GM03348 (cell line): ENCODE measurements around the gene OSGIN1.

ENCODE experiments used
- DNase-seq: peaks from one replicate; pipeline ENCODE4 v3.0.0; 2012; ENCODE audit warnings: low spot score

OSGIN1 gene, protein sequence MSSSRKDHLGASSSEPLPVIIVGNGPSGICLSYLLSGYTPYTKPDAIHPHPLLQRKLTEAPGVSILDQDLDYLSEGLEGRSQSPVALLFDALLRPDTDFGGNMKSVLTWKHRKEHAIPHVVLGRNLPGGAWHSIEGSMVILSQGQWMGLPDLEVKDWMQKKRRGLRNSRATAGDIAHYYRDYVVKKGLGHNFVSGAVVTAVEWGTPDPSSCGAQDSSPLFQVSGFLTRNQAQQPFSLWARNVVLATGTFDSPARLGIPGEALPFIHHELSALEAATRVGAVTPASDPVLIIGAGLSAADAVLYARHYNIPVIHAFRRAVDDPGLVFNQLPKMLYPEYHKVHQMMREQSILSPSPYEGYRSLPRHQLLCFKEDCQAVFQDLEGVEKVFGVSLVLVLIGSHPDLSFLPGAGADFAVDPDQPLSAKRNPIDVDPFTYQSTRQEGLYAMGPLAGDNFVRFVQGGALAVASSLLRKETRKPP

DNA sequence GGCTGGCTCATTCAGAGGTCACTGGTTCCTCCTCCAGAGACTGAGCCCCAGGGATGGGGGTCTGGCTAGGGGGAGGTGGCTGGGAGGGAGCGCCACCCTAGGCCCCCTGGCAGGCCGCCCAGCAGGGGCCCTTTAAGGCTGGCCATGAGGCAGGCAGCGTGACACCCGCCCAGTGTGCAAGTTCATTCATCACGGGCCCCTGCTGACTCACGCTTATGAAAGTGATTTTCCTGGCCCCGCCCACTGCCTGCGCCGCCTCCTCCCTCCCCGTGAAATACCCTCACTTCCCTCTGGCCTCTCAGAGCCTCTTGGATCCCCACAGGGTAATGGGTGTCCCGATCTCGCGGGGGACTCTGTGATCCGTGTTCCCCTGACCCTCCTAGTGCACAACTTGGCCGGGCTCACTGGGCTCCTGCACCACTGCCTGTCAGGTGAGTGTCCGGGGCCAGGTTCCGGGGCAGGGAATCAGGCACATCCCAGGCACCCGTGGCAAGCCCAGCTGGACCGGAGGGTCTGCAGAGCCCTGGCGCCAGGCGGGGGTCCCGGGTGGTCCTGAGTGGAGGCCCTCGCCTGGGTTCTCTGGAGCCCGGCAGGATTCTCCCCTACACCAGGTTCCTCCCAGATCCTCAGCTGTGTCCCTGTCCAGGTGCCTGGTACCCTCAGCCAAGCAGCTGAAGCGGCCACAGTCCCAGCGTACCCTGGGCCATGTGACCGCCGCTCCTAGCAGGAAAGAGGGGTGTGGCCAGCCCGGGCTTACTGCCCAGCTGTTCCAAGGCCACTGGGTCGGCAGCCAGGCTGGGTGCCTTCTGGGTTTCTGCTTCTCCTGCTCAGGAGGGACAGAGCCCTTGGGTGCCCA lies at the start of gene OSGIN1:
TSS of gene OSGIN1 (plus strand) at position 301 of the 856 bp plus-strand sequence. CDS start 4,432 bp downstream, outside the sequence.
- peak; percentile 98 for DNase-seq

DNA sequence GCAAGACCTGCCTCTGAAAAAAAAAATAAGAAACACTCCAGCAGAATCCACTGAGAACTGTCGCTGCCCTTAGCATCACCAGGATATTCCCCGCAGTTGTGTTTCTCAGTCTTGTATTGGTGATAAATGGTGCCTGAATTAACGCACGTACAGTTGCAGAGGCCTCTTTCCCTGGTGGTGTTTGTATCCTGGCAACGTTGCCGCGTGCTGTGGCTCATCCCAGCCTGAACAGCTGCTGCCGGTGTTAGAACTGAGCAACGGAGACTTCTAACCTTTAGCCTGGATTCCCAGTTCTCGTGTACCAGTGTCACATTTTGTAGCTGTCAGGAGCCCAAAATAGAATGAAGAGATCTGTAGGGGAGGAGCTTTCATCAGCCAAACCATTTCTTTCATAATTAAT lies 49.3 kb upstream of the OSGIN1 start:
- no peak for DNase-seq

DNA sequence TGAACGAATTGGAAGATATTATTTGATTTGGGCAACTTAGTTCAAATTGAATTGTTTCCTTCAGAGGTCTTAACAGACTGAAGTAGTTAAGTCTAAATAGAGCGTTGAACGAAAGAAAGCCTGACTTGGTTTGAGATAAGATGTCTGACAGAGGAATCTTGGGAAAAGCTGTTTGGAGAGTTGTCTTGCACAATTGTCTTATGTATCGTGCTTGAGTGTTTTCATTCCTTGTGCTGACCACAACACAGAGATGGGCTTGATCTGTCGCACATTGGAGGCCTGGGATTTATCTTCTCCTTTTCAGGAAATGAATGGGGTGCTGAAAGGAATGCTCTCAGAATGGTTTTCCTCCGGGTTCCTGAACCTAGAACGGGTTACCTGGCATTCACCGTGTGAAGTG lies 46.4 kb upstream of the OSGIN1 start:
- no peak for DNase-seq

DNA sequence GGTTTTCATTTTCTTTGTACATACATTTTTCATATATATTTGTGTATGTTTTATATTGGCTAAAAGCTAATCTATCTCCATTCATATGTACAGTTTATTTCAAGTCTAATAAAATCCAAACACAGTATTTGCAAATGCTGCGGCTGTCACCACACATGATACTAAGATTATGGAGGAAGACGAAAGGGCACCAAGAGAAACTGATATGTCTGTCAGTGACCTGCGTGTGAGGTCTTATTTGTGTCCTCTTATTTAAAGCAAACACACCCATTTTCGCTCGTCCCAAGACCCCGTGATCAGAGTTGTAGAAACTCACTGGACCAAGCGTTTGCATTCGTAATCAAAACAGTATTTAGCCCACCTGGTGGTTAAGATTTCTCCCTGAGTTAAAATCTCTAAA lies 45.9 kb upstream of the OSGIN1 start:
- DNase-seq = no peak

DNA sequence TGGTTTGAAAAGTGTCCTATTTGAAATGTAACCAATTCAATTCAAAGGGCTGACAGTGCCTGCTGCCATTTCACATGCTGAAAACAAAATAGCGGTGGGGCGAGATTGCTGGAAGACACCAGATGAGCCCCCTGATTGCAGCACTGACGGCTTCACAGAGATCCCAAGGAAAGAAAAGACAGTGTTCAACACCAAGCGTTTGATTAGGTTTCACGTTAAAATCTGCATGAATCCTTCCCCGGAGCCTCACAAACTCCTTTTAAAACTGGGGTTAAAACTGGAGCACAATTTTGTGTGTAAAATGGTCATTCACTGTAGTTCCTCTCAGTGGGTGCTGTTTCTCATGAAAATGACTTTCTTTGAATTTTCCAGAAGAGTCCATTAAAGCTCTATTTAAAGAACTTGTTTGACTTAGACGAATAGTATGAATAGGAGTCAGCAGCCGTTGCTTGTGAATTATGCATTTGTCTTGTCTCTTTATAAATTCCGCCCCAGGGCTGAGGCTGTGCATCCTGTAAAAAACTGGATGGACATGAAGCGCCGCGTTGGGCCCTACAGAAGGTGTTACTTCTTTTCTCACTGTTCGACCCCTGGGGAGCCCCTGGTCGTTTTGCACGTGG lies 45.3 kb upstream of the OSGIN1 start:
- DNase-seq = no peak

DNA sequence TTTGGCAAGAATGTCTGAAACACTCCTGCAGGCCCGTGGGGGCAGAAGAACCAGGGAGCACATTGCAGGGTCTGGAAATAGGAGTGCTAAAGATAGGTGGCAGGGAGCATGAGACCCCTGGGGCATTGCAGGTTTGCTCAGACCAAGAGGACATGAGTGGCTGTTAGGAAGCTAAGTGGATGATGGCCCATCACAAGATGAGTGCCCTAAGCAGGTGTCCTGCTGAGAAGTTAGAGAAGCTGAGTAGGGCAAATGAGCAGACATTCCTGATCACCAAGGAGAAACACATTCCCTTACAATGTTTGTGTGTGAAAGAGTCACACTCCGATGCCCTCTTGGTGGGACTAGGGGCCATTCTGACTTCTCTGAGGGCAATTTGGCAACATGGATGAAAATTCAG lies 44.2 kb upstream of the OSGIN1 start:
- DNase-seq = no peak

DNA sequence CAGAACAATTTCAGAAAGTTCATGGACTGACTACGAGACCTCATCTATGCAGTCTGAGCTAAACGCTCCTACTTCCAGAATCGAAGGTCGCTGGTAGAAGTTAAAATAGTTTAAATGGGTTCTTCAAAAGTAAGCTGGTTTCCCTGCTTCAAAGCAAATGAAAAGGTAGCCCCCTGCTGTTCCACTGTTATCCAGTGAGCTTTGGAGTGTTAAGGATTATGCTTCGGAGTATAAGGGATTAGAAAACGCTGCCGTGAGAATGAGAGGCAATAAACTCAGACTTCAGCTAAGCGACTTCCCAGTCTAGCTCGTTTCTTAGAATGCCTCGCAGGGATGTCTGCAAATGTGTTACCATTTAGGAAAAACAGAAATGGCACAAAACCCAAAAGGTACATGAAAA lies 41.8 kb upstream of the OSGIN1 start:
- DNase-seq = no peak

DNA sequence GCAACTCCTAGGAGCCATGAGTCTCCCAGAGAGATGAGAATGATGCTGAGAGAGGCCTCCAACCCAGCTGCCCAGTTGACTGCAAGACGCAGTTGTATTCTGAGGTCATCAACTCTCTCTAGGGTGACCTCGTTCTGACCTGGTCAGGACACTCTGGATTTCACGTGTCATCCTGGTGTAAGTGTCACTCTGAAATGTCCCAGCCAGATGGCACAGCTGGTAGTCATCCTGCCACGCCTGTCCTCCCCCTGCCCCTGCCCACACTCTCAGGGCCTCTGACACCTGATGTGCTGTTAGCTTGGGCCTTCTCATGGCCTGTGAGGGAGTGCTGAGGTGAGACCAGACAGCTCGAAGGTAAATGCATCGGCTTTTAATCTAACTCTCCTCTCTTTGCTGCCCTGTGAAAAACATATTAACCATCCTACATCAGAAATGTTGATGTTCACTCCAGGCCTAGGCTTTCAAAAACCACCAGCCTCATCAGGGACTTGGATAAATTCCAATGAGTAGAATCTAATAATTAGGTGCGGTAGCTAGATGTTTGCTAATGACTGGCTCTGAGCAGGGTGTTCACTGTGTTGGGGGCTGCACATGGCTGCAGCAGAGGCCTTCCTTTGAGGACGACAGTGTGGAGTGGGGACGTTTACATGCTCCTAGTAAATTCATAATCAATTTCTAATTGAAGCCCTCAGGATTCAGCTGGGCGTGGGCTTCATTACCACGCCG lies 40.4 kb upstream of the OSGIN1 start:
- DNase-seq = no peak

DNA sequence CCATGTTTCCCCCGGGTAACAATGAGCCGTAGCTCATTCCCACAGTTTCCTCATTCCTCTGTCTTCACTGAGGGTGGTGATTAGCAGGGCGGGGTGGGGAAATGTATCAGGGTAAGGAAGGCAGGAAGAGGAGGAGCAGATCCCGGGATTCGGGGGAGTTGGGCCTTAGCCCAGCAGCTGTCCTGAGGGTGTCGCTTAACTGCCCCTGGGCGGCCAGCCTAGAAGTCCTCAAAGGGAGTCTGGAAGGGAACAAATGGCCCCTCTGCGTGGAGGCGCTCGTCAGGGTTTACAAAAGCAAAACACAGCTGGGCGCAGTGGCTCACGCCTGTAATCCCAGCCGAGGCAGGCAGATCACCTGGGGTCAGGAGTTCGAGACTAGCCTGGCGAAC lies 39.8 kb upstream of the OSGIN1 start:
- DNase-seq = no peak

DNA sequence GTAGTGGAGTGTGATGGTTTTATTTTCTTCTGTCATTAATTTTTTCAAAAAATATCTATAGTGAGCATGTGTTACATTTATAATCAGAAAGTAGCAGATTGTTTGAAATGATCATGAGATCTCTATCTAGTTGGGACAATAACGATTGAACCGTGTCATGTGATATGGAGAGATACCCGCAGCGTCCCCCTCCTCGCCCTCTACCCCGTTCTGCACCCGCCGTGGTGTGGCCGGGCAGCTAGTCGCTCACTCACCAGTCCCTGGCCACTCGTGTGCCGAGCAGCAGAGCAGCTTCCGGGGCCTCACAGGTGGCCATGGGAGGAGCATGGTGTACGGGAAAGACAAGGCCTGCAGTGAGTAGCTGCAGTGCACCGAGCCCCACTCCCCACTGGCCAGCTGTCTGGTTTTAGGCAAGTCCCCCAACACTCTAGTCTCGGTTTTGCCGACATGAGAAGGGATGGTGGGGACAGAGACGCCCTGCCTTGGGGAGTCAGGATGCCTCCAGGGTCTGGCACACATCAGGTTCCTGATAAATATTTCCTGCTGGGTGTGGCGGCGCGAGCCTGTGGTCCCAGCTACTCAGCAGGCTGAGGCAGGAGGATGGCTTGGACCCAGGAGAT lies 38.8 kb upstream of the OSGIN1 start:
- no peak for DNase-seq

DNA sequence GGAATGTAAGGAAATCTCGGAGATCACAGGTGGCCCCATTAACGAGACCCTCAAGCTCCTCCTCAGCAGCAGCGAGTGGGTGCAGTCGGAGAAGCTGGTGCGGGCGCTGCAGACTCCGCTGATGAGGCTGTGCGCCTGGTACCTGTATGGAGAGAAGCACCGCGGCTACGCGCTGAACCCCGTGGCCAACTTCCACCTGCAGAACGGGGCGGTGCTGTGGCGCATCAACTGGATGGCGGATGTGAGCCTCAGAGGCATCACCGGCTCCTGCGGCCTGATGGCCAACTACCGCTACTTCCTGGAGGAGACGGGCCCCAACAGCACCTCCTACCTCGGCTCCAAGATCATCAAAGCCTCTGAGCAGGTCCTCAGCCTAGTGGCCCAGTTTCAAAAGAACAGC lies 38.0 kb upstream of the OSGIN1 start:
- DNase-seq = no peak

DNA sequence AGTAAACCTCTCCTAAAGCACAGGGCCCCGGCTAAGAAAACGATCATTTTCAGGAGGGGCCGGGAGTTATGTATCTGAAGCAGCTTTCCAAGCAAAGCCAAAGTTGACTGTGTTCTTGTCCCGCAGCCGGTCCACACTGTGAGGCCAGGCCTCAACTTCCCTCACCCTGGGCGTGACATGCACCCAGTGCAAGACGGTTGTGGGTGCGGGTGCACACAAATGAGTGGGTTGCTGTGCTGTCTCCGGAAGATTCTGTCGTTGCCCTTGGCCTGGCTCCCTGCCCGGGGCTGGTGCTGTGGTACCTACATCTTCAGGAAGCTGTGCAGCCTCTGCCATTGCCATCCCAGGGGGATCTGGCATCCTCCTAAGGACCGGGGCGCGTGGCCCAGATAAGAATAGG lies 37.5 kb upstream of the OSGIN1 start:
- no peak for DNase-seq

DNA sequence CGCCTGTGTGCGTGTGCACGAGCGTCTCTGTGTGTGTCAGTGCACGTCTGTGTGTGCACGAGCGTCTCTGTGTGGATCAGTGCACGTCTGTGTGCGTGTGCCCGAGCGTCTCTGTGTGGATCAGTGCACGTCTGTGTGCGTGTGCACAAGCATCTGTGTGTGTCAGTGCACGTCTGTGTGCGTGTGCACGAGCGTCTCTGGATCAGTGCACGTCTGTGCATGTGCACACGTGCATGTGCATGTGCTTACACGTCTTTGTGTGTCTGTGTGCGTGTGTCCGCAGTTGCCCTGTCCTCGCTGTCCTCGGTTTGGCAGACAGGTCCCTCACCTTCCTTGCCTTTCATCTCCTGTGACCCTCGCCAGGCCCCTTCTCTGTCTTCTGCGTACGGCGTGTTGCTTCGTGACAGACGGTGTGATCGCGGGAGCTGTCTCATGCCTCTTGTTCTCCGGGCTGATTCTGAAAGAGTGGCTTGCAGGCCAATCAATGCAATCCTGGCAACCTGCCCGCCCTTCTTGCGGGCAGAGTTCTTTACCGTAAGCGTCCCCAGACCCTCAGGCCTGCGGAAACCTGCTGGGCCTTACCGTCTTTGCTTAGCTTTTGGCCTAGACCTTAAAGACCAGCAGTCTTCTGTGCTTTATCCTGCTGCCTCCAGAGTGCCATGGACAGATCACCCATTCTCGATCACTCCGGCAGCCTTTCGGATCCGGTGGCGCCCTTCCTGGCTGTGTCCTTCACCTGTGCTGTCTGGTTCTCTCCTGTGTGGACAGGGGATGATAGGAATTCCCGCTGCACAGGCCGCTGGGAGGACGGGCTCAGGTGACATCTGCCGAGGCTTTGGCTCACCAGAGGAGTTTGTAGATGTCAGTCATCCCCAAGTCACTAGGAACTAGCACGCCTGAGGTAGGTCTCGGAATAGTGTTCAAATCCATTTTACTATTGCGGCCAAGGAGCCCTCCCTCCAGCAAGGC lies 35.6 kb upstream of the OSGIN1 start:
- no peak for DNase-seq

DNA sequence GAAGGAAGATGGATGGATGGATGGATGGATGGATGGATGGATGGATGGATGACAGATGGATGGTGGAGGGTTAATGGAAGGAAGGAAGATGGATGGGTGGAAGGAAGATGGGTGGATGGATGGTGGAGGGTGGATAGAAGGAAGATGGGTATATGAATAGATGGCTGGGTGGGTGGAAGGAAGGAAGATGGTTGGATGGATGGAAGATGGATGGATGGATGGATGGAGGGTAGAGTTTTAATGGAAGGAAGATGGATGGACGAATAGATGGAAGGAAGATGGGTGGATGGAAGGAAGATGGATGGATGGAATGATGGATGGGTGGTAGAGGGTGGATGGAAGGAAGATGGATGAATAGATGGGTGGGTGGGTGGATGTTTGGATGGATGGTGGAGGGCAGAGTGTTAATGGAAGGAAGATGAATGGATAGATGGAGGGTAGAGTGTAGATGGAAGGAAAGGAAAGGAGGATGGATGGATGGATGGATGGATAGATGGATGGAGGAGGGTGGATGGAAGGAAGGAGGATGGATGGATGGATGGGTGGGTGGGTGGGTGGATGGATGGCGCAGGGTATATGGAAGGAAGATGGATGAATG lies 32.0 kb upstream of the OSGIN1 start:
- DNase-seq = no peak

DNA sequence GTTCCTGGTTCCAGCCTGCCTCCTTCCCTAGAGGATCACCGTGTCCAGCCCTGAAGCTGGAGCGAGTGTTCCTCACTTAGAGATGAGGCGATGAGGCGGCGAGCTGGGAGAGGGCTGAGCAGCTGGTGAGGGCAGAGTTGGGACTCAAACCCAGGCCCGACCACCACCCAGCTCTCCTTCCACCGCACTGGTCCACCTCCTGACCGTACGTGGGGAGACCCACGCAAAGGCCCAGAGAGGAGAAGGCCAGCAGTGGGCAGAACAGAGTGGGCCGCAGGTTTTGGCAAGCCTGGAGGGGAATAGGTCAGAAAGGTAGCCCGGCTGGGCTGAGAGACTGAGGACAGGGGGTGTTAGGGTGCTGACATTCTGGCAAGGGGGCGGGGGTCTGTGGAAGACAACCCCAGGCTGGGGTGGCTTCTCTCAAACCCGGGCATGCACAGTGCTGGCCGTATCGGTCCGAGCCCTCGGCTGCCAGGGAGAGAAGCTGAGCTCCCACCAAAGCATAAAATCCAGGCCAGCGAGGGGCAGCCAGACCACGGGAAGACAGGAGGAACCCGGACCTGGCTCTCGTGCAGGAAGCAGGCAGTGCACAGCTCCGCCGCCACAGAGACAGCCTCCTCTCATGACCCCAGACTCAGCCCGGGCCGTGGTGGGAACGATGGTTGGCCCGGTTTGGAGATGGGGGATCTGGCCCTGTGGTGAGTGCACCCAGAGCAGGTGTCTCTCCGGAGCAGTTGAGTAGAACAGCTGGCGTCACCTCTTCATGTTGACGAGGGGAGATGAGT lies 29.3 kb upstream of the OSGIN1 start:
- no peak for DNase-seq

DNA sequence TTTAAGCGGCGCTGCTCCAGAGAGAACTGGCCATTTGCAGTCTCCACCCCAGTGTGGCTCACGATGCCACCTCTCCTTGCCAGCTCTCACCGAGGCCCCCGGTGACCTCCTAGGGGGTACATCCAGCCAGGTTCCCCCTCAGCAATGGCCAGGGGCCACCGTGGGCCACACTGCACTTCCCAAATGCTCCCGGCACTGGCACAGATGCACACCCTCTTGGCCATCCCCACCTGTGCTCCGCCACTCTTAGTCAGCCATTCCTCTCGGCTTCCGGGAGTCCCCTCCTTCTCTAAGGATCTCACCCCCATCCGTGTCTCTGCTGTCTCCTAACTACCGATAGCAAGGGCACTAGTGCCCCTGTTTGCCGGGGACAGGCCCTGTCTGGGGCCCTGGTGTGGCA lies 28.4 kb upstream of the OSGIN1 start:
- no peak for DNase-seq

DNA sequence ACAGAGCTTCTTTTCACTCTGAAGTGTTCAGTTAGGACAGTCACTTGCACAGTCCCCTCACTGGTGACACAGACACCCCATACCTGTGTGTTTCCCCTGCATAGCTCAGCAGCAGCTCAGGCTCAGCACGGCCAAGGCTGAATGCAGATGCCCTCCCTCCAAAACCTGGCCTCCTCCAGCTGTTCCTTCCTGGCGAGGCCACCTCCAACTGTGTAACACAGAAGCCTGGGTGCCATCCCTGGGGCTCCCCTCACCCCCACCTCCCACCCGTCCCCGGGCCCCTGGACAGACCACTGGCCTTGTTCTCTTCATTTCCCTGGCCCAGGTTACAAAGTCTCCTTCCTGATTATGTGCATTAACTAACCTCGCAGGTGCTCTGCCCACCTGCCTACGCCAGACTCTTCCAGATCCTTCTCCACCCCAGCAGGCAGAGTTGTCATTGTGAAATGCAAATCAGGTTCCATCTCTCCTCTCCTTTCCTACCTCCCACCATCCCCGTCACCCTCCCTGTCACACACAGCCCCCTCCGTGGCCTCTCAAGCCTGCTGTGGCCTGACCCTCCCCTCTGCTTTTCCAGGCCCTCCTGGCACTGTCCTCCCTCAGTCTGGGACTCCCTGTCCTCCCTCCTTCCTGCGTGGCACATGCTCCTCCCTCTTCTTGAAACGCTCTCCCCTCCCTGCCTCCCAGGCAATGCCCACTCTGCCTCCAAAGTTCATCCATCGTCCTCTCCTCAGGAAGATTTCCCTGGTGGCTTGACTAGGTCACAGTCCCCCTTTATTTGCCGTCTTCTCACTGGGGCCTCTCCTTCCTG lies 27.7 kb upstream of the OSGIN1 start:
- no peak for DNase-seq
